Measurements from ENCODE around the gene ANGPT4. TPM values are rescaled to one million over a fixed set of nuclear protein-coding genes. Genes with fewer than 3 reads are reported as not detected.

ANGPT4 gene
- total RNA-seq, 1 donor from 2014 or later = 0.24 TPM

GRCh38 chr20:942611-943010 is 26.5 kb upstream of the ANGPT4 start:
- DNase-seq (ENCODE audit: low spot score) = no peak

GRCh38 chr20:940926-941325 is 24.8 kb upstream of the ANGPT4 start:
- DNase-seq (ENCODE audit: low spot score) = no peak

GRCh38 chr20:939606-940005 is 23.5 kb upstream of the ANGPT4 start:
- DNase-seq (ENCODE audit: low spot score) = no peak

- no peak for DNase-seq (ENCODE audit: low spot score)
Observed at GRCh38 chr20:934186-934840, 18.2 kb upstream of the ANGPT4 start.

- no peak for DNase-seq (ENCODE audit: low spot score)
Observed at GRCh38 chr20:933029-933428, 16.9 kb upstream of the ANGPT4 start.

GRCh38 chr20:931401-931800 is 15.3 kb upstream of the ANGPT4 start:
- DNase-seq (ENCODE audit: low spot score) = no peak

- no peak for DNase-seq (ENCODE audit: low spot score)
Observed at GRCh38 chr20:926670-927069, 10.5 kb upstream of the ANGPT4 start.

GRCh38 chr20:925516-925915 is 9.4 kb upstream of the ANGPT4 start:
- no peak for DNase-seq (ENCODE audit: low spot score)

- DNase-seq (ENCODE audit: low spot score) = no peak
Observed at GRCh38 chr20:924639-925038, 8.5 kb upstream of the ANGPT4 start.

GRCh38 chr20:922781-923180 is 6.6 kb upstream of the ANGPT4 start:
- no peak for DNase-seq (ENCODE audit: low spot score)

GRCh38 chr20:921068-921467 is 4.9 kb upstream of the ANGPT4 start:
- DNase-seq (ENCODE audit: low spot score) = no peak

- no peak for DNase-seq (ENCODE audit: low spot score)
Observed at GRCh38 chr20:920311-920710, 4.2 kb upstream of the ANGPT4 start.

- DNase-seq (ENCODE audit: low spot score) = no peak
Observed at GRCh38 chr20:919491-919916, 3.4 kb upstream of the ANGPT4 start.

GRCh38 chr20:917416-917815 is 1.3 kb upstream of the ANGPT4 start:
- DNase-seq (ENCODE audit: low spot score) = no peak

GRCh38 chr20:916825-917224 is 691 bp upstream of the ANGPT4 start:
- no peak for DNase-seq (ENCODE audit: low spot score)

- no peak for DNase-seq (ENCODE audit: low spot score)
Observed at GRCh38 chr20:914727-915498, 1.2 kb downstream of the ANGPT4 start.

- DNase-seq (ENCODE audit: low spot score) = no peak
Observed at GRCh38 chr20:913306-913849, 2.8 kb downstream of the ANGPT4 start.

- DNase-seq (ENCODE audit: low spot score) = no peak
Observed at GRCh38 chr20:911882-912600, 4.1 kb downstream of the ANGPT4 start.

- DNase-seq (ENCODE audit: low spot score) = no peak
Observed at GRCh38 chr20:910870-911770, 5.0 kb downstream of the ANGPT4 start.

GRCh38 chr20:910132-910869 is 5.8 kb downstream of the ANGPT4 start:
- DNase-seq (ENCODE audit: low spot score) = no peak

GRCh38 chr20:909641-910040 is 6.5 kb downstream of the ANGPT4 start:
- no peak for DNase-seq (ENCODE audit: low spot score)
